ENCODE measurements around the gene ODAD3.
"Not testable (repeated sequence)": the region's sequence is repeated elsewhere in the genome, so short reads cannot be mapped to it uniquely, and the experiment has no call there.

ODAD3 gene

DNA sequence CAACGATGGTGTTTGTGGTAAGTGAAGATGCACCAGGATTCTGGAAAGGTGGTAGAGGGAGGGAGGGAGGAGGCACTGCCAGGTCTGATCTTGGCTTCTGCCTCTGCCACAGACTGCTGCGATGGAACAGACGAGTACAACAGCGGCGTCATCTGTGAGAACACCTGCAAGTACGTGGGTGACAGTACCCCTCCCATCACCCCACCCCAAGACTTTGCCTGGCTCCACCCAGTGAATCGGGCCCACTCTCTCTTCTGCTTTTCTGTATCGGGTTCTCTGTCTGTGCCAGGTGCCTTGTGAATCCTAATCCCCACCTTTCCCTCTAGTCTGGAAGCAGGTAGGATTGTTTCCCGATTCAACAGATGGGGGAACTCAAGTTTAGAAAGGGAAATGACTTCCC is 3.0 kb upstream of the ODAD3 start:
- no peak for DNase-seq (ENCODE audit: low read depth, low spot score)

GRCh38 chr19:11435833-11436313 is 952 bp upstream of the ODAD3 start:
- no peak for DNase-seq (ENCODE audit: low read depth, low spot score)

DNA sequence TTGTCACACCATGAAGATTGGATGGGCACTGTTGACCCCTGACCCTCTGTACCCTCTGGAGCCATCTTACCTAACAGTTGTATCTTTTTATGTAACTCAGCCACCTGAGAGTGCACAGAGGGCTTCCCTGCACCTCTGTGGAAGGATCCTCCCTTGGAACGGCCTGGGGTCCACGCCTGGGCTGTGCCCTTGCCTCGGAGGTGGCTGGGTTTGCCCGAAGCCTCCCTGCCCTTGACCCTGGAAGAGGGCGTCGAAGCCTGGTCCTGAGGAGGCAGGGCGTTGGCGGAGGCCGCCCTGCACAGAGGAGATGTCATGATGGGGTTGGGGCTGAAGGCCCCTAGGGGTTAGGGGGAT is 241 bp downstream of the ODAD3 start:
- DNase-seq (ENCODE audit: low read depth, low spot score), result no peak

- DNase-seq (ENCODE audit: low read depth, low spot score), result not testable (repeated sequence)
Measured at GRCh38 chr19:11433526-11433925, 1.4 kb downstream of the ODAD3 start.

DNA sequence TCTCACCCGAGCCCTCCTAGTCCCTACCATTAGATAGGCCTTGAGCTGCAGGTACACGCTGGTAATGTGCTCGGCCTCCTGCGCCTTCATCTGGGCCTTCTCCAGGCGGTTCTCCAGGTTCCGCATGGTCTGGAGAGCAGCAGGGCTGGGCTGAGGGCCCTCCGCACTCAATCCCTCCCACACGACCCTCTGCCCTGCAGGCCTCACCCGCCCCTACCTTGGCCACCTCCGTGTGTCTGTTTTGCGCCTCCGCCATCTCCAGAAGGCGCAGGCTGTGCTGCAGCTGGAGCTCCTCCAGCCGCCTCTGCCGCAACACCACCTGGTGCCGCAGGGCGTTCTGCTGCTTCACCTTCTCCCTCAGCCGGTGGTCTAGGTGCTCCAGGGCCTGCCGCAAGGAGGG is 8.3 kb downstream of the ODAD3 start:
- DNase-seq (ENCODE audit: low read depth, low spot score), result no peak

DNA sequence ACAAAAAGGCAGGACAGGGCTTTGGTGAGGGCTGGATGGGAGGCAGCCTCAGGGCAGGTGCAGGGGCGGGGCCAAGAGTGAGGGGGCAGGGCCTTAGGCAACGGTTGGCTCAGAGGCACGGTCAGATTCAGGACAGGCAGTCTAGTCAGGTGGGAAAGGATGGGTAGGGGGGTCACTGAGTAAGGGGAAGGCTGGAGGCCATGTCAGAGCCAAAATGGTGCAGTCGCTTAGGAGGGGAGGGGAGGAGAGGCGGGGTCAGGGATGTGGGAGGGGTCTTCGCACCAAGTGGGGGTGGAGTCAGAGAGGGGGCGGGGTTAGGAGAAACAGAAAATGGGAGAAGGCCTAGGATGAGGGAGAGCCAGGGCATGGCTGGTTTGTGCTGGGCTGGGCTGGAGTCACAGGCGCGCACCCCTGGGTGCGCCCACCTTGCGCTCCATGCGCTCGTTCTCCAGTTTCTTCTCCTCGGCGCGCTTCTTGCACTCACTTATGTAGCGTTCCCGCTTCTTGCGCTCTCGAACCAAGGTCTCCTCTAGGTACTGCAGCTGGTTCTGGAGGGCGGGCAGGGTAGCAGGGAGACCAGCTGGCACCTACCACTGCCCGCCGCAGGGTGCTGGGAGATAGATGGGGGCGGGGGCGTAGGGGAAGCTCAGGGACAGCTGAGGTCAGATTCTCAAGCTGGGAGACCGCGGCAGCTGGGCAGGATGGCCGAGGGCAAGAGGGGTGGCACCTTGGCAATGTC is 9.0 kb downstream of the ODAD3 start:
- no peak for DNase-seq (ENCODE audit: low read depth, low spot score)

GRCh38 chr19:11423791-11424181 is 11.1 kb downstream of the ODAD3 start:
- DNase-seq (ENCODE audit: low read depth, low spot score), result no peak

DNA sequence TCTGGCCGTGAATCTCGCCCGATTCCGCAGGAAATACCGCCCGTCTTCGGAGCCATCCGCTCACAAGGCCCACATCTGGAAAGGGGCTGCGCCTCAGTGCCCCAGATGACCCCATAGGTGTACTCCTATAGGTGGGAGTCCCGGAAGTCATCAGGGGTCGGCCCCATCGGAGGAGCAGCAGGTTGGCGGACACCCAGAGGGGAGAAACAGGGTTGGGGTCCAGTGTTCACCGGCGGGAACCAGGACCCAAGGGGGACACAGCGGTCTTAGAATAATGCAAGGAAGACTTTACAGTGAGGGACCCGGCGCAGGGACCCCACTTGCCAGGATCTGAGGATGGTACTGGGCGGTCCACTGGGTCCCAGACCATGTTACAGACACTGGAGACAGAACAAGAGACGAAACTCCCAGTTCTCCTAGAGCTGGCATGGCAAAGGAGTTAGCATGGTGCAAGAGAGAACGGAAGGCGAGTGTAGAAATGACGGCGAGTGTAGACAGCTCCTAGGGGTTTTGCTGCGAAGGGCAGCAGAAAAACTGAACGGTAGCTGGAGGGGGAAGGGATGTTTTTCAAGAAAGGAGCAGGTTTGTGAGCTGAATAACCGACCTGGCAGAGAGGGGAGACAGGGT is 11.6 kb downstream of the ODAD3 start:
- DNase-seq (ENCODE audit: low read depth, low spot score), result no peak

DNA sequence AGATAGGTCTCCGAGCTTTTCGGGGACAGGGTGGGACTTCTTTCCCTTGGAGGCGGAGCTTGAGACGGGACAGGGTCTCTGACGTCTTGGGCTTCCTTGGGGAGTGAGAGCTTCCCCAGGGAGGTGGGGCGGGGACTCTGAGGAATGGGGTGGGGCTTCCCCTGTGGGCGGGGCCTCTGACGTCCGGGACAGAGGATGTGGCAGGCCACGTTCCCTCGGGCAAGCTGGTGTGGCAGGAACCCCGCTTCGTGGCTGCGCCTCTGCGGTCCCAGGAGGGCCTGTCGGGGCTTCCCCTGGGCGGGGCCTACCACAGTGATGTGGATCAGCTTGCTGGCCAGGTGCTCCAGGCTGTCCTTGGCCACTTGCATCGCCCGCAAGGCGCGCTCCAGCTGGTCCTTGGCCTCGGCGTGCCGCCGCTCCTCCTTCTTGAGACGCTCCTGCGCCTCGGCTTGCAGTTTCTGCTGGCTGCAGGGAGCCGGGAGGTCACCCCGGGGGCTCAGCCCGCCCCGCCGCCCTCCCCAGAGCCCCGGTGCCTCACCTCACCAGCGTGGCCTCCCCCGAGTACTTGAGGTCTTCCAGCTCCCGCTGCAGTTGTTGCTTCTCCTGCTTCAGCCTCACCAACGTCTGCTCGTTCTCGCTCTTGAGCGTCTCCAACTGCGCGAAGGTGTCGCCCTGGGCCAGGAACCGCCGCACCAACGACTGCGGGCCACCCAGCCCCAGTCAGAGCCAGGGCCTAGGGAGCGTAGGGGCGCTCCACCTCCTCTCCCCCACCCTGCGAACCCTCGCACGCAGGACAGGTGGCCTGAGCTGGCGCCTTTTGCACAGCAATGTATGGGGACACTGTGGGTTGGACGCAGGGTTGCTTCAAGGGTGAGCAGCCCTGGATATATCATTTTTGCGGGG is 12.5 kb downstream of the ODAD3 start:
- DNase-seq (ENCODE audit: low read depth, low spot score), result no peak

DNA sequence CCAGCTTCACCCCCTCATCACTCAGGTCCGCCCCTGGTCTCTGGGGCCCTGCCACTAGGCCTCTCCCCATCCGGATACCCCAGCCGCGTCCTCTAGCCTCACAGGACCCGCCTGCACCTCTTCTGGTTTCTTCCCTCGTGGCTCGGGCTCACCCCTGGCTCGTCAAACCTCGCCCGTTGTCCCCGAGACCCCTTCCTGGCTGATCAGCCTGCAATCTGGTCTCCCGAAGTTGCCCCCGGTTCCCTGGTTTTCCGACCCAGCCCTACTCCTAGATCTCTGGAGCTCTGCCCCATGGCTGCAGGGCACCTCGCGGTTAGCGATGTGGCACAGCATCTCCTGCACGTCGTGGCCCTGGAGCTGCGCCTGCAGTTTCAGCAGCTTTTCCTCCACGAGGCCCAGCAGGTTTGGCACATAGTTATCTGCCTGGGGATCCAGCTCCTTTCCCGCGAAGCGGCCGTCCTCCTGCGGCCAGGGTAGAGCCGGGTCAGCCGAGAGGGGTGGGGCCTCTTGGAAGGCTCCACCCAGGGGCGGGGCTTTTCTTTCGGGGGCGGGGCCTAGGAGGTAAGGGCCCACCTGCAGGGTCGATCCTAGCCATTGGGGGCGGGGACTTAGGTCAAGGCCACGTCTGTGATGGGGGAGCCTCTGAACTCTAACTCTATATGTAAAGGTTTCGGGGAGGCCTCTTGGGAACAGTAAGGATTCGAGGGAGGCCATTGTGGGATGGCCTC is 13.4 kb downstream of the ODAD3 start:
- DNase-seq (ENCODE audit: low read depth, low spot score), result no peak

GRCh38 chr19:11420429-11421370 is 14.2 kb downstream of the ODAD3 start:
- DNase-seq (ENCODE audit: low read depth, low spot score), result no peak

- DNase-seq (ENCODE audit: low read depth, low spot score), result no peak
Measured at GRCh38 chr19:11418549-11419506, 16.1 kb downstream of the ODAD3 start, which contains the start of gene RGL3. TSS of gene RGL3 (minus strand) at chr19:11419314. CDS start at chr19:11419278, 36 bp downstream.

GRCh38 chr19:11418094-11418548 is 16.8 kb downstream of the ODAD3 start:
- no peak for DNase-seq (ENCODE audit: low read depth, low spot score)

DNA sequence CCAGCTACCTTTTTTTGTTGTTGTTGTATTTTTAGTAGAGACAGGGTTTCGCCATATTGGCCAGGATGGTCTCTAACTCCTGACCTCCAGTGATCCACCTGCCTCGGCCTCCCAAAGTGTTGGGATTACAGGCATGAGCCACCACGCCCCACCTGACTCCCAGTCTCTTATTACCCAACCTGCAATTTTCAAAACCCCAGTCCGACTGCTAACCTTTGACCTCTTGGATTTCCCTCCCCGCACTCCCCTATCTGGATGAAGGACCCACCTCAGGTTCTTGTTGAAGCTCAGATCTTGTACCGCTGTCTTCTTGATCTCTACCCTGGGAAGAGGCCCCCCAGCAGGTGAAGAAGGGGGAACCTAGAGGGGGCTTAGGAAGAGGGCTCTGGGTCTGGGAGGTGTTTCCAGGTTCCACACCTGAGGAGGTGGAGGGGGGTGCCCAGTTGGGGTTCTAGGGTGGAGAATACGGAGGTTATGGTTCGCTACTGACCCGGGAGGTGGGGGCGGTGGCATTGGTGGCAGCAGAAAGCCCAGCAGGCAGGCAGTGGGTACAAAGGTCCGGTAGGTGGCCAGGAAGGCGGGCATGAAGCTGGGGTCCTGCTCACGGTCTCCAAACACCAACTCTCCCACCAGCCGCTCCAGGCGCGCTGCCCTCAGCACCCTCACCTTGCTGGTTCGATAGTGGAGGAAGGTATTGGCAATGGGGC is 18.4 kb downstream of the ODAD3 start:
- DNase-seq (ENCODE audit: low read depth, low spot score), result no peak

- no peak for DNase-seq (ENCODE audit: low read depth, low spot score)
Measured at GRCh38 chr19:11414544-11414943, 20.4 kb downstream of the ODAD3 start.

- no peak for DNase-seq (ENCODE audit: low read depth, low spot score)
Measured at GRCh38 chr19:11410682-11411081, 24.2 kb downstream of the ODAD3 start.

GRCh38 chr19:11408591-11408990 is 26.3 kb downstream of the ODAD3 start:
- no peak for DNase-seq (ENCODE audit: low read depth, low spot score)

- not testable (repeated sequence) for DNase-seq (ENCODE audit: low read depth, low spot score)
Measured at GRCh38 chr19:11406703-11407236, 28.2 kb downstream of the ODAD3 start.

All from brain pericyte (primary cell).